Common myeloid progenitor, CD34-positive (primary cell): ENCODE data around the gene CAND2.

Experiments
- CTCF ChIA-PET: fragments of 350-600 bp; sonication (Branson Sonifier 250); formaldehyde crosslinking; loops from one replicate; lab custom pipeline; 2021; ENCODE audit warnings: antibody characterized with exemption; lab: Charles Lee
- POLR2A ChIA-PET: fragments of 350-600 bp; sonication (Branson Sonifier 250); formaldehyde crosslinking; loops from one replicate; lab custom pipeline; 2021; ENCODE audit warnings: antibody characterized with exemption; lab: Charles Lee
- DNase-seq, 3 donors: peaks; one replicate each; pipeline versions ENCODE4 v3.0.0 to v3.0.0-alpha.2; 2013
- H3K27ac ChIP-seq, 2 experiments: 1 replicate in 1 of 2; 2 replicates in 1 of 2; pipeline ENCODE4 v1.7.0; 2013; ENCODE audit warnings: inconsistent platforms in 2 of 2, low read length in 2 of 2, mild to moderate bottlenecking in 2 of 2, low read depth in 1 of 2, moderate library complexity in 1 of 2; ENCODE audit not compliant: severe bottlenecking in 2 of 2, insufficient read depth in 1 of 2, poor library complexity in 1 of 2
- H3K27me3 ChIP-seq, 5 experiments: replicated peaks in 2 of 5; 1 replicate in 3 of 5; 2 replicates in 2 of 5; pipeline versions ENCODE4 v1.6.1 to v1.7.0; 2013; ENCODE audit warnings: low read length in 4 of 5, mild to moderate bottlenecking in 2 of 5, moderate library complexity in 2 of 5, inconsistent platforms in 1 of 5; ENCODE audit not compliant: insufficient read depth in 5 of 5, control insufficient read depth in 4 of 5
- H3K36me3 ChIP-seq, 4 experiments: 1 replicate in 2 of 4; 2 replicates in 2 of 4; pipeline versions ENCODE4 v1.6.1 to v1.7.0; 2013; ENCODE audit warnings: low read length in 3 of 4, control low read depth in 1 of 4, mild to moderate bottlenecking in 1 of 4; ENCODE audit not compliant: control insufficient read depth in 4 of 4, insufficient read depth in 4 of 4
- H3K4me1 ChIP-seq, 4 experiments: 1 replicate in 3 of 4; 2 replicates in 1 of 4; pipeline versions ENCODE4 v1.6.1 to v1.7.1; 2013; ENCODE audit warnings: low read length in 3 of 4, mild to moderate bottlenecking in 3 of 4, control low read depth in 1 of 4, inconsistent platforms in 1 of 4, moderate library complexity in 1 of 4; ENCODE audit not compliant: control insufficient read depth in 4 of 4, insufficient read depth in 4 of 4; ENCODE audit errors: control extremely low read depth in 1 of 4
- H3K4me3 ChIP-seq, 7 experiments: 1 replicate in 4 of 7; 2 replicates in 3 of 7; pipeline versions ENCODE4 v1.5.1 to v1.7.0; 2013; ENCODE audit warnings: mild to moderate bottlenecking in 7 of 7, low read length in 6 of 7, moderate library complexity in 6 of 7, inconsistent platforms in 2 of 7, low read depth in 2 of 7, control low read depth in 1 of 7; ENCODE audit not compliant: insufficient read depth in 4 of 7, control insufficient read depth in 1 of 7; ENCODE audit errors: extremely low read depth in 1 of 7
- H3K9me3 ChIP-seq, 5 experiments: 1 replicate in 4 of 5; 2 replicates in 1 of 5; pipeline versions ENCODE4 v1.6.1 to v1.7.1; 2013; ENCODE audit warnings: low read length in 4 of 5, mild to moderate bottlenecking in 2 of 5, inconsistent platforms in 1 of 5, low read depth in 1 of 5, moderate library complexity in 1 of 5; ENCODE audit not compliant: control insufficient read depth in 4 of 5, insufficient read depth in 2 of 5; ENCODE audit errors: control extremely low read depth in 1 of 5
- WGBS: methylation state at CpG from one replicate; pipeline ENCODE4 v1.1.5; 2013; ENCODE audit not compliant: insufficient coverage; 5-methylcytosine and 5-hydroxymethylcytosine counted together

Gene CAND2

GRCh38 chr3:12815078-12815477, 18.6 kb downstream of the CAND2 start:
- Histone ChIP-seq H3K36me3 (peaks cover 0 to 3% (median 0%) of the 10 kb centered on the region in 4 experiments), H3K4me1 (peaks cover 0 to 20% (median 20%) of the 10 kb centered on the region in 4 experiments), H3K4me3 (no peak overlapping the region), H3K27ac (no peak overlapping the region), H3K27me3 (no peaks in the 10 kb centered on the region), H3K9me3 (no peaks in the 10 kb centered on the region)
- no peak for DNase-seq
- 97% methylated on average over 19 of the region's 24 CpGs for WGBS
- CTCF ChIA-PET, result interaction anchor here (0.6 to 1.5 kb wide), 4 partner anchors 8 to 28 kb away, joined by 3 to 6 read pairs (median 3); no protein-coding TSS in a partner anchor
- POLR2A ChIA-PET, result no interaction called here

GRCh38 chr3:12815719-12816118, 19.2 kb downstream of the CAND2 start:
- 96% methylated on average over 9 of the region's 9 CpGs for WGBS
- H3K4me1 ChIP-seq, result peaks cover 0 to 17% (median 17%) of the 10 kb centered on the region in 4 experiments

GRCh38 chr3:12816521-12817342, 20.3 kb downstream of the CAND2 start:
- WGBS, result 95% methylated on average over 34 of the region's 34 CpGs

More at GRCh38 chr3:12815719-12816118, 19.2 kb downstream of the CAND2 start:
- H3K9me3 ChIP-seq, result no peaks in the 10 kb centered on the region
- ChIA-PET POLR2A (interaction anchor here (0.5 kb wide), 1 partner anchor 15 kb away, joined by 3 read pairs; no protein-coding TSS in a partner anchor), CTCF (interaction anchor here (0.6 kb wide), 1 partner anchor 8 kb away, joined by 3 read pairs; no protein-coding TSS in a partner anchor)
- H3K4me3 ChIP-seq, result no peak overlapping the region
- H3K27me3 ChIP-seq, result no peaks in the 10 kb centered on the region
- peaks cover 0 to 3% (median 0%) of the 10 kb centered on the region in 4 experiments for H3K36me3 ChIP-seq
- DNase-seq, result no peak
- H3K27ac ChIP-seq, result no peak overlapping the region

GRCh38 chr3:12817343-12817710, 20.8 kb downstream of the CAND2 start:
- Histone ChIP-seq H3K36me3 (peaks cover 0 to 3% (median 0%) of the 10 kb centered on the region in 4 experiments), H3K4me1 (peaks cover 0 to 13% (median 13%) of the 10 kb centered on the region in 4 experiments), H3K27ac (no peak overlapping the region), H3K9me3 (no peaks in the 10 kb centered on the region), H3K4me3 (peak overlapping the region in 2 of 7 experiments; percentile 11 to 13), H3K27me3 (no peaks in the 10 kb centered on the region)
- CTCF ChIA-PET, result interaction anchor here (1.5 to 4.7 kb wide), 5 partner anchors 8 to 74 kb away, joined by 3 to 19 read pairs (median 11); partner anchors contain the start of gene RPL32
- POLR2A ChIA-PET, result interaction anchor here (0.6 to 0.8 kb wide), 2 partner anchors 25 to 59 kb away, joined by 3 read pairs; no protein-coding TSS in a partner anchor
- DNase-seq, result peak in 2 of 3 donors; percentile 79
- 12% methylated on average over 12 of the region's 16 CpGs for WGBS

More at GRCh38 chr3:12816521-12817342, 20.3 kb downstream of the CAND2 start:
- peaks cover 0 to 13% (median 13%) of the 10 kb centered on the region in 4 experiments for H3K4me1 ChIP-seq
- POLR2A ChIA-PET, result interaction anchor here (0.5 to 0.8 kb wide), 3 partner anchors 16 to 58 kb away, joined by 3 read pairs; no protein-coding TSS in a partner anchor
- DNase-seq, result no peak
- peaks cover 0 to 3% (median 0%) of the 10 kb centered on the region in 4 experiments for H3K36me3 ChIP-seq
- CTCF ChIA-PET, result interaction anchor here (0.6 to 4.7 kb wide), 5 partner anchors 8 to 75 kb away, joined by 3 to 19 read pairs (median 6); partner anchors contain the start of gene RPL32
- H3K27me3 ChIP-seq, result no peaks in the 10 kb centered on the region
- no peaks in the 10 kb centered on the region for H3K9me3 ChIP-seq
- H3K4me3 ChIP-seq, result peak overlapping the region in 1 of 7 experiments; percentile 11
- H3K27ac ChIP-seq, result no peak overlapping the region

- Histone ChIP-seq H3K9me3 (no peaks in the 10 kb centered on the region), H3K4me3 (no peak overlapping the region), H3K4me1 (peaks cover 0 to 13% (median 13%) of the 10 kb centered on the region in 4 experiments), H3K27ac (no peak overlapping the region), H3K36me3 (peaks cover 0 to 3% (median 0%) of the 10 kb centered on the region in 4 experiments), H3K27me3 (no peaks in the 10 kb centered on the region)
- POLR2A ChIA-PET, result interaction anchor here (0.5 to 0.6 kb wide), 2 partner anchors 8 to 172 kb away, joined by 3 read pairs; no protein-coding TSS in a partner anchor
- CTCF ChIA-PET, result interaction anchor here (0.8 to 4.7 kb wide), 6 partner anchors 9 to 73 kb away, joined by 3 to 19 read pairs (median 8); partner anchors contain the start of genes CAND2 and RPL32
- 99% methylated on average over 8 of the region's 8 CpGs for WGBS
- no peak for DNase-seq
Observed at GRCh38 chr3:12818273-12818672, 21.8 kb downstream of the CAND2 start.

DNA sequence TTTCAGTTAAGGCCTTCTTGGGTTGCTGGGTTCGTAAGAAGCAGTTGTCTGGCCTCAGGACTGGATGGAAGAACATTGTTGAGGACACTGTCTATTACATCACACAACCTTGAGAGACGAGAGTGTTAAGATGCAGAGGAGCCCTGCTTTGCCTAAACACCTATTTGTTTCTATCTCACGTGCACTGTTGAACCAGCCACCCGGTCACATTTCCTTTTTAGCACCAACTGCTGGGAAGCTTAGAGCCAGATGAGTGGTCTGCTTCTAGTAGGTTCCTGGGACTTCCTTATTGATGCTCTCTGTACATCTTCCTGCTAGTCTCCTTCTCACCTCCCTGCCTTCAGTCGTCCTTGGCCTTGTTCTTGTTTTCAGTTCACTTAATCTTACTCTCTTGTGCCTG, 22.3 kb downstream of the CAND2 start:
- H3K4me1 ChIP-seq, result peaks cover 0 to 13% (median 13%) of the 10 kb centered on the region in 4 experiments
- peaks cover 0 to 3% (median 0%) of the 10 kb centered on the region in 4 experiments for H3K36me3 ChIP-seq
- CTCF ChIA-PET, result interaction anchor here (0.9 to 4.7 kb wide), 5 partner anchors 10 to 73 kb away, joined by 3 to 19 read pairs (median 11); partner anchors contain the start of gene RPL32
- no peak for DNase-seq
- H3K9me3 ChIP-seq, result no peaks in the 10 kb centered on the region
- H3K27me3 ChIP-seq, result no peaks in the 10 kb centered on the region
- no peak overlapping the region for H3K4me3 ChIP-seq
- H3K27ac ChIP-seq, result no peak overlapping the region
- WGBS, result 84% methylated on average over 5 of the region's 5 CpGs
- POLR2A ChIA-PET, result interaction anchor here (0.6 kb wide), 1 partner anchor 9 kb away, joined by 3 read pairs; no protein-coding TSS in a partner anchor
